WTC11 (cell line): ENCODE data around the gene XPR1. TPM values are rescaled to one million over a fixed set of nuclear protein-coding genes. Genes with fewer than 3 reads are reported as not detected.

Experiments
- ATAC-seq: fragments of 200-7000 bp; cut with Tn5 transposase; 2 replicates; pipeline ENCODE4 v1.10.0; 2021; ENCODE audit warnings: mild to moderate bottlenecking, moderate library complexity
- CTCF ChIA-PET: fragments of 300-600 bp; sonication (Branson Sonifier 250); formaldehyde crosslinking; loops from one replicate; lab custom pipeline; 2021; ENCODE audit warnings: antibody characterized with exemption; lab: Charles Lee
- POLR2A ChIA-PET: fragments of 350-600 bp; sonication (Branson Sonifier 250); formaldehyde crosslinking; loops from one replicate; lab custom pipeline; 2021; ENCODE audit warnings: antibody characterized with exemption; lab: Charles Lee
- DNase-seq: peaks from one replicate; pipeline ENCODE4 v3.0.0; 2021; ENCODE audit warnings: low spot score
- H3K27ac Mint-ChIP-seq: 2 replicates; pipeline ENCODE4 v1.8.0; 2021; ENCODE audit warnings: mixed read lengths
- H3K27me3 Mint-ChIP-seq: 2 replicates; pipeline ENCODE4 v1.8.0; 2021; ENCODE audit warnings: low read depth, mild to moderate bottlenecking, moderate library complexity, mixed read lengths
- H3K36me3 Mint-ChIP-seq: 2 replicates; pipeline ENCODE4 v1.8.0; 2021; ENCODE audit warnings: mixed read lengths
- H3K4me1 Mint-ChIP-seq: 2 replicates; pipeline ENCODE4 v1.8.0; 2022; ENCODE audit warnings: mixed read lengths
- H3K4me3 Mint-ChIP-seq: 2 replicates; pipeline ENCODE4 v1.8.0; 2021; ENCODE audit warnings: mild to moderate bottlenecking, moderate library complexity, mixed read lengths
- H3K9me3 Mint-ChIP-seq: 2 replicates; pipeline ENCODE4 v1.8.0; 2021; ENCODE audit warnings: mixed read lengths
- ATF1 ChIP-seq: sonication (generic); formaldehyde crosslinking; IDR thresholded peaks from 2 replicates; pipeline ENCODE4 v1.8.1; 2023; ENCODE audit warnings: mild to moderate bottlenecking, moderate library complexity, missing genetic modification reagents
- ETV6 ChIP-seq: sonication (generic); formaldehyde crosslinking; IDR thresholded peaks from 2 replicates; pipeline ENCODE4 v1.8.1; 2022; ENCODE audit warnings: mild to moderate bottlenecking, missing genetic modification reagents
- FOXP4 ChIP-seq: sonication (generic); formaldehyde crosslinking; IDR thresholded peaks from 2 replicates; pipeline ENCODE4 v1.8.0; 2022; ENCODE audit warnings: mild to moderate bottlenecking, missing genetic modification reagents
- GABPB1 ChIP-seq: sonication (generic); formaldehyde crosslinking; IDR thresholded peaks from 2 replicates; pipeline ENCODE4 v1.8.1; 2023; ENCODE audit warnings: mild to moderate bottlenecking, missing genetic modification reagents
- MXD4 ChIP-seq: fragments of 250-450 bp; sonication (Bioruptor Pico); IDR thresholded peaks from 2 replicates; pipeline ENCODE4 v1.8.0; 2021; ENCODE audit warnings: mild to moderate bottlenecking, moderate library complexity, borderline replicate concordance
- MYBL2 ChIP-seq: sonication (generic); formaldehyde crosslinking; IDR thresholded peaks from 2 replicates; pipeline ENCODE4 v1.8.1; 2023; ENCODE audit warnings: mild to moderate bottlenecking, moderate library complexity, missing genetic modification reagents
- NFATC4 ChIP-seq: fragments of 250-450 bp; sonication (Bioruptor Pico); IDR thresholded peaks from 2 replicates; pipeline ENCODE4 v1.9.0; 2021; ENCODE audit warnings: mild to moderate bottlenecking
- NR2C2 ChIP-seq: sonication (generic); formaldehyde crosslinking; IDR thresholded peaks from 2 replicates; pipeline ENCODE4 v1.8.0; 2022; ENCODE audit warnings: mild to moderate bottlenecking, missing genetic modification reagents
- PRRX2 ChIP-seq: fragments of 250-450 bp; sonication (Bioruptor Pico); IDR thresholded peaks from 2 replicates; pipeline ENCODE4 v1.8.0; 2021; ENCODE audit warnings: mild to moderate bottlenecking
- SMAD3 ChIP-seq: sonication (generic); formaldehyde crosslinking; IDR thresholded peaks from 2 replicates; pipeline ENCODE4 v1.8.0; 2022; ENCODE audit warnings: missing genetic modification reagents, mild to moderate bottlenecking, borderline replicate concordance
- ZBTB43 ChIP-seq: sonication (generic); formaldehyde crosslinking; IDR thresholded peaks from 2 replicates; pipeline ENCODE4 v1.8.1; 2023; ENCODE audit warnings: mild to moderate bottlenecking, missing genetic modification reagents
- ZNF423 ChIP-seq: fragments of 250-450 bp; sonication (Bioruptor Pico); IDR thresholded peaks from 2 replicates; pipeline ENCODE4 v2.1.2; 2022; ENCODE audit warnings: mild to moderate bottlenecking, moderate library complexity
- ZNF532 ChIP-seq: fragments of 250-450 bp; sonication (Bioruptor Pico); IDR thresholded peaks from 2 replicates; pipeline ENCODE4 v1.9.0; 2021; ENCODE audit warnings: mild to moderate bottlenecking, borderline replicate concordance
- total RNA-seq: library from RNA; stranded (reverse); gene quantifications from 3 replicates; pipeline ENCODE4 v1.2.3, GENCODE V29; 2021
- TF ChIP-seq, protein P1 (sequence below): fragments of 200-600 bp; IDR thresholded peaks from 2 replicates; pipeline ENCODE4 v1.8.0; 2022; ENCODE audit warnings: antibody characterized with exemption
- TF ChIP-seq, protein P2 (sequence below): fragments of 250-450 bp; sonication (Bioruptor Pico); IDR thresholded peaks from 2 replicates; pipeline ENCODE4 v1.9.0; 2021; ENCODE audit warnings: mild to moderate bottlenecking
- TF ChIP-seq, protein P3 (sequence below): sonication (generic); formaldehyde crosslinking; IDR thresholded peaks from 2 replicates; pipeline ENCODE4 v1.8.0; 2023; ENCODE audit warnings: mild to moderate bottlenecking, missing genetic modification reagents

The XPR1 gene
- total RNA-seq, 1 experiment from 2014 or later = 34.6 TPM

- no peak for TF ChIP-seq PRRX2 (CRISPR knock-in tag)
- TF ChIP-seq MYBL2 (CRISPR knock-in tag) = no peak
- no peak for TF ChIP-seq MXD4
- TF ChIP-seq, protein P1, sequence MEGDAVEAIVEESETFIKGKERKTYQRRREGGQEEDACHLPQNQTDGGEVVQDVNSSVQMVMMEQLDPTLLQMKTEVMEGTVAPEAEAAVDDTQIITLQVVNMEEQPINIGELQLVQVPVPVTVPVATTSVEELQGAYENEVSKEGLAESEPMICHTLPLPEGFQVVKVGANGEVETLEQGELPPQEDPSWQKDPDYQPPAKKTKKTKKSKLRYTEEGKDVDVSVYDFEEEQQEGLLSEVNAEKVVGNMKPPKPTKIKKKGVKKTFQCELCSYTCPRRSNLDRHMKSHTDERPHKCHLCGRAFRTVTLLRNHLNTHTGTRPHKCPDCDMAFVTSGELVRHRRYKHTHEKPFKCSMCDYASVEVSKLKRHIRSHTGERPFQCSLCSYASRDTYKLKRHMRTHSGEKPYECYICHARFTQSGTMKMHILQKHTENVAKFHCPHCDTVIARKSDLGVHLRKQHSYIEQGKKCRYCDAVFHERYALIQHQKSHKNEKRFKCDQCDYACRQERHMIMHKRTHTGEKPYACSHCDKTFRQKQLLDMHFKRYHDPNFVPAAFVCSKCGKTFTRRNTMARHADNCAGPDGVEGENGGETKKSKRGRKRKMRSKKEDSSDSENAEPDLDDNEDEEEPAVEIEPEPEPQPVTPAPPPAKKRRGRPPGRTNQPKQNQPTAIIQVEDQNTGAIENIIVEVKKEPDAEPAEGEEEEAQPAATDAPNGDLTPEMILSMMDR = no peak
- TF ChIP-seq, protein P2, sequence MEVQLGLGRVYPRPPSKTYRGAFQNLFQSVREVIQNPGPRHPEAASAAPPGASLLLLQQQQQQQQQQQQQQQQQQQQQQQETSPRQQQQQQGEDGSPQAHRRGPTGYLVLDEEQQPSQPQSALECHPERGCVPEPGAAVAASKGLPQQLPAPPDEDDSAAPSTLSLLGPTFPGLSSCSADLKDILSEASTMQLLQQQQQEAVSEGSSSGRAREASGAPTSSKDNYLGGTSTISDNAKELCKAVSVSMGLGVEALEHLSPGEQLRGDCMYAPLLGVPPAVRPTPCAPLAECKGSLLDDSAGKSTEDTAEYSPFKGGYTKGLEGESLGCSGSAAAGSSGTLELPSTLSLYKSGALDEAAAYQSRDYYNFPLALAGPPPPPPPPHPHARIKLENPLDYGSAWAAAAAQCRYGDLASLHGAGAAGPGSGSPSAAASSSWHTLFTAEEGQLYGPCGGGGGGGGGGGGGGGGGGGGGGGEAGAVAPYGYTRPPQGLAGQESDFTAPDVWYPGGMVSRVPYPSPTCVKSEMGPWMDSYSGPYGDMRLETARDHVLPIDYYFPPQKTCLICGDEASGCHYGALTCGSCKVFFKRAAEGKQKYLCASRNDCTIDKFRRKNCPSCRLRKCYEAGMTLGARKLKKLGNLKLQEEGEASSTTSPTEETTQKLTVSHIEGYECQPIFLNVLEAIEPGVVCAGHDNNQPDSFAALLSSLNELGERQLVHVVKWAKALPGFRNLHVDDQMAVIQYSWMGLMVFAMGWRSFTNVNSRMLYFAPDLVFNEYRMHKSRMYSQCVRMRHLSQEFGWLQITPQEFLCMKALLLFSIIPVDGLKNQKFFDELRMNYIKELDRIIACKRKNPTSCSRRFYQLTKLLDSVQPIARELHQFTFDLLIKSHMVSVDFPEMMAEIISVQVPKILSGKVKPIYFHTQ (CRISPR knock-in tag) = no peak
- TF ChIP-seq, all 79 proteins: peak for 0
These were observed 173.5 kb downstream of the XPR1 start (continued) for GRCh38 chr1:180805316-180805715.

- ChIA-PET POLR2A (no interaction called here), CTCF (no interaction called here)
- Mint-ChIP-seq H3K4me1 (peaks cover 6% of the 10 kb centered on the region), H3K27me3 (no peaks in the 10 kb centered on the region), H3K4me3 (no peak overlapping the region), H3K27ac (no peak overlapping the region), H3K36me3 (peaks cover 15% of the 10 kb centered on the region), H3K9me3 (peaks cover 11% of the 10 kb centered on the region)
- DNase-seq (no peak), ATAC-seq (no peak)
- TF ChIP-seq ZBTB43 = no peak
- TF ChIP-seq, protein P2 (CRISPR knock-in tag) = no peak
- TF ChIP-seq NFATC4 (CRISPR knock-in tag) = no peak
- TF ChIP-seq, protein P3, sequence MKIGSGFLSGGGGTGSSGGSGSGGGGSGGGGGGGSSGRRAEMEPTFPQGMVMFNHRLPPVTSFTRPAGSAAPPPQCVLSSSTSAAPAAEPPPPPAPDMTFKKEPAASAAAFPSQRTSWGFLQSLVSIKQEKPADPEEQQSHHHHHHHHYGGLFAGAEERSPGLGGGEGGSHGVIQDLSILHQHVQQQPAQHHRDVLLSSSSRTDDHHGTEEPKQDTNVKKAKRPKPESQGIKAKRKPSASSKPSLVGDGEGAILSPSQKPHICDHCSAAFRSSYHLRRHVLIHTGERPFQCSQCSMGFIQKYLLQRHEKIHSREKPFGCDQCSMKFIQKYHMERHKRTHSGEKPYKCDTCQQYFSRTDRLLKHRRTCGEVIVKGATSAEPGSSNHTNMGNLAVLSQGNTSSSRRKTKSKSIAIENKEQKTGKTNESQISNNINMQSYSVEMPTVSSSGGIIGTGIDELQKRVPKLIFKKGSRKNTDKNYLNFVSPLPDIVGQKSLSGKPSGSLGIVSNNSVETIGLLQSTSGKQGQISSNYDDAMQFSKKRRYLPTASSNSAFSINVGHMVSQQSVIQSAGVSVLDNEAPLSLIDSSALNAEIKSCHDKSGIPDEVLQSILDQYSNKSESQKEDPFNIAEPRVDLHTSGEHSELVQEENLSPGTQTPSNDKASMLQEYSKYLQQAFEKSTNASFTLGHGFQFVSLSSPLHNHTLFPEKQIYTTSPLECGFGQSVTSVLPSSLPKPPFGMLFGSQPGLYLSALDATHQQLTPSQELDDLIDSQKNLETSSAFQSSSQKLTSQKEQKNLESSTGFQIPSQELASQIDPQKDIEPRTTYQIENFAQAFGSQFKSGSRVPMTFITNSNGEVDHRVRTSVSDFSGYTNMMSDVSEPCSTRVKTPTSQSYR (CRISPR knock-in tag) = no peak
These were observed 179.5 kb downstream of the XPR1 start for GRCh38 chr1:180811298-180811697.

DNA sequence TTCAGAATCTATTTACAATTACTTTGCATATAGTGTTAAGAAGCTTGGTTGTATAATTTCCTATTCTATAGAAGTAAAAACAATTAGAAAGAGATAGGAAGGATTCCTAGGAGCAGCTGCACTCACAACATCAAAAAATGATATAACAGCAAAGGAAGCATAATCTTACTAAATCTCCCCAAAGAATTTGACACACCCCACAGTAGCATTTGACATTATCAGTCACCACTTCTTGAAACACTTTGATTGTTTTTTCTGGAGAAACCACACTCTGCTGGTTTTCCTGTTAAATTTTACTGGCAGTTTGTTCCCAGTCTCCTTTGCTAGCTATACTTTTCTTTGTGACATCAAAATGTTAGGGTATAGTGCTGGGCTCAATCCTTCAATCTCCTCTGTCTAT is 180.1 kb downstream of the XPR1 start:
- Mint-ChIP-seq H3K9me3 (peaks cover 11% of the 10 kb centered on the region), H3K4me3 (no peak overlapping the region), H3K27ac (no peak overlapping the region), H3K36me3 (peaks cover 15% of the 10 kb centered on the region), H3K27me3 (no peaks in the 10 kb centered on the region), H3K4me1 (peaks cover 6% of the 10 kb centered on the region)
- ChIA-PET CTCF (no interaction called here), POLR2A (no interaction called here)
- no peak for ATAC-seq
- no peak for DNase-seq
- TF ChIP-seq ZNF423 = no peak
- no peak for TF ChIP-seq ZNF532
- TF ChIP-seq ETV6 (CRISPR knock-in tag) = no peak
- no peak for TF ChIP-seq NR2C2 (CRISPR knock-in tag)
- no peak for TF ChIP-seq GABPB1 (CRISPR knock-in tag)
- TF ChIP-seq ATF1 (CRISPR knock-in tag) = no peak
- TF ChIP-seq FOXP4 (CRISPR knock-in tag) = no peak
- no peak for TF ChIP-seq SMAD3
